Fibroblast of pulmonary artery (primary cell): ENCODE data around the gene CYB5B.

ENCODE experiments used
- DNase-seq: peaks from one replicate; pipeline ENCODE4 v3.0.0-alpha.2; 2010; ENCODE audit warnings: low read depth
- H3K4me3 ChIP-seq: replicated peaks from 2 replicates; pipeline ENCODE4 v1.5.1; 2011; ENCODE audit warnings: low read depth, mild to moderate bottlenecking, control low read depth, low read length, moderate library complexity
- TF ChIP-seq, protein P1 (sequence below): IDR thresholded peaks from 2 replicates; pipeline ENCODE4 v1.5.1; 2011; ENCODE audit warnings: mild to moderate bottlenecking, control low read depth, low read length, inconsistent platforms; ENCODE audit errors: missing control alignments

The CYB5B gene

DNA sequence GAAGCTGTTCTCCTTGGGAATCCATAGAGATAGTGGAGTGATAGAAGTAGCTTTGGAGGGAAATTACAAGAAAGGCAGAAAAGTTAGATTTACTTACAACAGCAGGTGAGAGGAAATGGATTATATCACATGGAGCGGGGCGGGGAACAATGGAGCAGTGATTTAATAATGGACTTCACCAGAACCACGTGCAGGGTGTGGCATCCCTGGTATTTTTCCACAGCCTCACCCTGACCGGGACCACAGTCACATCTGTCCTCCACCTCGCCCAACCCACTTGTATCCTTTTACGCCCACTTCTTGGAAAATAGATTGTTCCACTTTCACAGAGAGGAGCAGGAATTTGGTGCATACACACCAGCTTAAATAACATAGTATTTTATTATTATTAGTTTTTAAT, 15.9 kb upstream of the CYB5B start:
- H3K4me3 ChIP-seq: no peak overlapping the region
- TF ChIP-seq, protein P1, sequence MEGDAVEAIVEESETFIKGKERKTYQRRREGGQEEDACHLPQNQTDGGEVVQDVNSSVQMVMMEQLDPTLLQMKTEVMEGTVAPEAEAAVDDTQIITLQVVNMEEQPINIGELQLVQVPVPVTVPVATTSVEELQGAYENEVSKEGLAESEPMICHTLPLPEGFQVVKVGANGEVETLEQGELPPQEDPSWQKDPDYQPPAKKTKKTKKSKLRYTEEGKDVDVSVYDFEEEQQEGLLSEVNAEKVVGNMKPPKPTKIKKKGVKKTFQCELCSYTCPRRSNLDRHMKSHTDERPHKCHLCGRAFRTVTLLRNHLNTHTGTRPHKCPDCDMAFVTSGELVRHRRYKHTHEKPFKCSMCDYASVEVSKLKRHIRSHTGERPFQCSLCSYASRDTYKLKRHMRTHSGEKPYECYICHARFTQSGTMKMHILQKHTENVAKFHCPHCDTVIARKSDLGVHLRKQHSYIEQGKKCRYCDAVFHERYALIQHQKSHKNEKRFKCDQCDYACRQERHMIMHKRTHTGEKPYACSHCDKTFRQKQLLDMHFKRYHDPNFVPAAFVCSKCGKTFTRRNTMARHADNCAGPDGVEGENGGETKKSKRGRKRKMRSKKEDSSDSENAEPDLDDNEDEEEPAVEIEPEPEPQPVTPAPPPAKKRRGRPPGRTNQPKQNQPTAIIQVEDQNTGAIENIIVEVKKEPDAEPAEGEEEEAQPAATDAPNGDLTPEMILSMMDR: no peak
- DNase-seq: no peak

DNA sequence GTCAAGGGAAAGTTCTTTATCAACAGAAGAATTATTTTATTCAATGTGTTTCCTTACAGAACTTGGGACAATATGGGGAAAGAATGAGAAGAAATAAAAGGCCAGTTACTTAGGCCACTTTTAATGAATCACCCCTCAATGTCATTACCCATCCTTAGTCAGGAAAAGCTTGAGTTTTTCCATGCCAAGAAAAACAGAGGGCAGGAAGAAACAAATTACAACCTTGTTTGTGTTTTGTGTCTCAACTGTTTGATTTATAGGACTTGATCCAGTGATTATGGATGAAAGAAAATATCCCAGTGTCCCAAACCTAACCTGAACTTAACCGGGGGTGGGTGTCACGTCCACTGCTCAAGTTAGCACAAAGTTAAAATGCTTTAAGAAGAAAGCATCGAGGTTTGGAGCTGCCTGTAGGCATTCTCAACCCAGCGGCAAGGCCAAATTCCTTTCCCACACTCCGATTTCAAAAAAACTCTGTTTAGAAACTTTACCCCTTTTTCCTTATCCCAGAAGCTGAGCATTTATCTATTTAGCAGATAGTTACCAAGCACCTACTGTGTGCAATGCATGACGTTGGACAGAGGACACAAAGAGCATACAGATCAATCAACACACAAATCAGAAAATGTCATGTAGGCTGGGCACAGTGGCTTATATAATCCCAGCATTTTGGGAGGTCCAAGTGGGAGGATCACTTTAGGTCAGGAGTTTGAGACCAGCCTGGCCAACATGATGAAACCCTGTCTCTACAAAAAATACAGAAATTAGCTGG, 14.0 kb upstream of the CYB5B start:
- H3K4me3 ChIP-seq: no peak overlapping the region
- TF ChIP-seq, protein P1: no peak
- peak; percentile 83 for DNase-seq

DNA sequence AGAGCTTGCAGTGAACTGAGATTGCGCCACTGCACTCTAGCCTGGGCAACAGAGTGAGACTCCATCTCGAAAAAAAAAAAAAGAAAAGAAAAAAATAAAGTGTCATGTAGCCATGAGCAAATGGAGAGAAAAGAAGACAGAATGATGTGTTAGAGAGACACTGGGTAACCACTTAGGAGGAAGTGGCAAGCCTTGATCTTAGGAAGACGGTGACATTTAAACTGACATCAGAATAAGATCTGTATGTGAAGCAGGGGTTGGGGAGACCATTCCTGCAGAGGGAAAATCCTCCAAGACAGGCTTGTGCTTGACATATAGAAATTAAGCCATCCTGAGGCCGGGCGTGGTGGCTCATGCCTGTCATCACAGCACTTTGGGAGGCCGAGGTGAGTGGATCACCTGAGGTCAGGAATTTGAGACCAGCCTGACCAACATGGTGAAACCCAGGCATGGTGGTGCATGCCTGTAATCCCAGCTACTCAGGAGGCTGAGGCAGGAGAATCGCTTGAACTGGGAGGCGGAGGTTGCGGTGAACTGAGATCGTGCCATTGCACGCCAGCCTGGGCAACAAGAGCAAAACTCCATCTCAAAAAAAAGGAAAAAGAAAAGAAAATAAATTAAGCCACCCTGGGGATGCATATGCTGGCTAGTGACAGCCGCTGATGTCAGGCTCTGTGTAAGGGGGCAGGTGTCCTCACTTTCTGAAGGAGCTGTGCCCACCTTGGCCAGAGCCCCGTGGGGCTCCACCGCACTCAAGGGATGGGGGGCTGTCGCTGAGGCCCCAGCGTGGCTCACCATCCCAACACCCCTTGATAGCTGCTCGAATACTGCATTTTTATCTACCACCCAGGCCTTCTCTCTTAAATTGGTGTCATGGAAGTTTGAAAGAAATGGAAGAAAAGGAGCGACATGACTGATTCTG, 13.1 kb upstream of the CYB5B start:
- no peak overlapping the region for H3K4me3 ChIP-seq
- TF ChIP-seq, protein P1: no peak
- DNase-seq: no peak

DNA sequence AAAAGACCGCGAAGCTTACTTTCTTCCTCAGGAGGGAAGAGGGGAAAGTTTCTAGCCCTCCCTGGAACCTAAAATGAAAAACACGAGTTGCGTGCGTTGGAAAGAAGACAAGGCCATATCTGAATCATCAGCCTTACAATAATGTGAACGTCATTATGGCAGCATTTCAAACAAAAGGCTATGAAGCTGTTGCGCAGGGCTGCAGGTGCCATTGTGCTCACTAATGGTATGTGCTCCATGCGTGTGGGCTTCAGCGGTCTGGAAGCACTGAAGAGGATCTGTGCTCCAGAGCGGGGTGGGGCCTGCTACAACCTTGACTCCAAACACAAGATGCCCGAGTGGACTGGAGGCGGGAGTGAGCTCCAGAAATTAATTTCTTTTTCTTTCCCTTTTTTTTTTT, 12.1 kb upstream of the CYB5B start:
- TF ChIP-seq, protein P1: no peak
- no peak overlapping the region for H3K4me3 ChIP-seq
- DNase-seq: peak; percentile 57

DNA sequence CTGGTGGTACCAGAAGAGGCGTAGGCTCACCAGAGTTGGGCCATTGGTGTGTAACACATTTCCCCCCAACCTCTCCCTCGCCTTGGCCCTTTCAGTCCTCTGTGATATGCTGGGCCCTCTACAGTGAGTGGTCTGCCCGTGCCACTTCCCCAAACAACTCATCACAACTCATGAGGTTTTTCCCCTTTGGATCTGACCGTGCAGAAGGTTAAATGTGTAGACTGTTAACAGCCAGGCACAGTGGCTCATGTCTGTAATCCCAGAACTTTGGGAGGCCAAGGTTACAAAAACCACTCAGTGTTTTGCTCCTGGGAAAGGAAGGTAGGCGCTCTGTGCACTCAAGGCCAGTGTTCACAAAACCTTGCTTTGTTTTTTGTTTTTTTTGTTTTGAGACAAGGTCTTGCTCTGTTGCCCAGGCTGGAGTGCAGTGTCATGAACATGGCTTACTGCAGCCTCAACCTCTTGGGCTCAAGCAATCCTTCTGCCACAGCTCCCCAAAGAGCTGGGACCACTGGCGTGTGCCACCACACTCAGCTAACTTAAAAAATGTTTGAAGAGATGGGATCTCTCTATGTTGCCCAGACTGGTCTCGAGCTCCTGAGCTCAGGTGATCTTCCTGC, 11.3 kb upstream of the CYB5B start:
- DNase-seq: no peak
- TF ChIP-seq, protein P1: no peak
- H3K4me3 ChIP-seq: no peak overlapping the region

DNA sequence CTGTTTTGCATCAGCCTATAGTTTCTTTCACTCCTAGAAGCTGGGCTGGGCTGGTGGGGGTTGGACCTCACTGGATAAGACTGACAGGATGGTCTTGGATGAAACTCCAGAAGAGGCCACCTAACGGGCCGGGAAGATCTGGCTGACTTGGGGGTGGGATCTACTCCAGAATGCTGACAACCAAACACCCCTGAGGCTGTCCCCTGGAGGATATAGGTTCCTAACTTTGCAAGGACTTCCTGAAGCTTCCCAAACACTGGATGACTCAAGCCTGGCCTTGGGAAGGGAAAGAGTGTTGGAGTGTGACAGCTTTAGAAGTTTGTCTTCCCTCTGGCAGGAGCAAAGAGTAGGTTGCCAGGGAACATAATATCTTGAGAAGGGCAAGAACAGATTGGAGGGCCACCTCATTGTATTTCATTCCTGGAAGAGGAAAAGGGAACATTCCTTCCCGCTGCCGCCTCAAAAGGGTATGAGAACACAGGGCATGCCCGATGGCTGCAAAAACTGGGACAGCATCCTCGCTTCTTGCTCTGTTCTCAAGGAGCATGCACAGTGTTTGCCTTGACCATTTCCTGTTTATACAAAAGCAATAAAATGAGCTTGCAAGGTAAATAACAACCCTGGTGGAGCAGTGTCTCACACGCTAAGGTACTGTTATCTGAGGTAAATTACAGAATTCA, 6.8 kb upstream of the CYB5B start:
- TF ChIP-seq, protein P1: no peak
- peak; percentile 64 for DNase-seq
- H3K4me3 ChIP-seq: no peak overlapping the region
